CD4-positive, alpha-beta T cell treated with Interleukin-10 for 1 hour (primary cell): ENCODE measurements around the gene CELF2.

Experiments
- DNase-seq: peaks from one replicate; pipeline ENCODE4 v3.0.0-alpha.2; 2020

The CELF2 gene

GRCh38 chr10:11158080-11158479 is 140.4 kb downstream of the CELF2 start:
- no peak for DNase-seq

GRCh38 chr10:11159543-11160215 is 142.0 kb downstream of the CELF2 start:
- DNase-seq = no peak

GRCh38 chr10:11161096-11161495 is 143.4 kb downstream of the CELF2 start:
- DNase-seq = no peak

- DNase-seq = no peak
These were observed 144.2 kb downstream of the CELF2 start for GRCh38 chr10:11161910-11162309.

GRCh38 chr10:11162828-11163599 is 145.3 kb downstream of the CELF2 start:
- peak; percentile 93 for DNase-seq

GRCh38 chr10:11163780-11164550 is 146.3 kb downstream of the CELF2 start:
- DNase-seq = peak; percentile 49

GRCh38 chr10:11164551-11164802 is 146.8 kb downstream of the CELF2 start:
- no peak for DNase-seq

- DNase-seq = peak; percentile 76
These were observed 147.3 kb downstream of the CELF2 start for GRCh38 chr10:11164803-11165590.

GRCh38 chr10:11165591-11166543 is 148.2 kb downstream of the CELF2 start:
- peak; percentile 91 for DNase-seq

GRCh38 chr10:11166550-11166949 is 148.9 kb downstream of the CELF2 start:
- no peak for DNase-seq

GRCh38 chr10:11167233-11167966 is 149.7 kb downstream of the CELF2 start:
- peak; percentile 37 for DNase-seq

GRCh38 chr10:11168423-11169090 is 150.9 kb downstream of the CELF2 start:
- DNase-seq = peak; percentile 34

- DNase-seq = no peak
These were observed 152.3 kb downstream of the CELF2 start for GRCh38 chr10:11169976-11170375.

- DNase-seq = no peak
These were observed 152.9 kb downstream of the CELF2 start for GRCh38 chr10:11170574-11170973.

GRCh38 chr10:11170993-11171851 is 153.6 kb downstream of the CELF2 start:
- peak; percentile 43 for DNase-seq

- DNase-seq = peak; percentile 37
These were observed 155.4 kb downstream of the CELF2 start for GRCh38 chr10:11173042-11173441.

- DNase-seq = peak; percentile 53
These were observed 158.2 kb downstream of the CELF2 start for GRCh38 chr10:11175823-11176243.

GRCh38 chr10:11176746-11177145 is 159.1 kb downstream of the CELF2 start:
- peak; percentile 74 for DNase-seq

- DNase-seq = no peak
These were observed 159.7 kb downstream of the CELF2 start for GRCh38 chr10:11177381-11177780.
